HepG2 (cell line): Measurements from ENCODE around the gene TMEM220. TPM values are rescaled to one million over a fixed set of nuclear protein-coding genes. Genes with fewer than 3 reads are reported as not detected.
A peak's percentile ranks its signal among the peaks of the same experiment; 100 is the strongest.

ENCODE experiments used
- HNRNPH1 ChIP-seq: fragments of 200-400 bp; formaldehyde crosslinking; optimal IDR thresholded peaks from 2 replicates; pipeline ENCODE3; 2017; ENCODE audit warnings: mild to moderate bottlenecking, low read depth, low read length
- KDM6A ChIP-seq: IDR thresholded peaks from 2 replicates; pipeline ENCODE4 v1.6.1; 2016; ENCODE audit warnings: low read depth
- MBNL3 ChIP-seq: fragments of 250-450 bp; sonication (Bioruptor Pico); conservative IDR thresholded peaks from 2 replicates; pipeline ENCODE4 v1.8.0; 2022; ENCODE audit warnings: mild to moderate bottlenecking, inconsistent platforms
- MED1 ChIP-seq: sonication (generic); formaldehyde crosslinking; IDR thresholded peaks from 2 replicates; pipeline ENCODE4 v1.4.0; 2020; ENCODE audit warnings: missing genetic modification reagents
- NCOA2 ChIP-seq: sonication (generic); formaldehyde crosslinking; IDR thresholded peaks from 2 replicates; pipeline ENCODE4 v1.8.0; 2022; ENCODE audit warnings: inconsistent platforms
- NFIC ChIP-seq: IDR thresholded peaks from 2 replicates; pipeline ENCODE4 v1.6.1; 2012; ENCODE audit warnings: mild to moderate bottlenecking, low read length, inconsistent platforms
- RFXANK ChIP-seq: IDR thresholded peaks from 2 replicates; pipeline ENCODE4 v1.6.1; 2016
- ZNF230 ChIP-seq: sonication (generic); formaldehyde crosslinking; IDR thresholded peaks from 2 replicates; pipeline ENCODE4 v1.4.0; 2020; ENCODE audit warnings: mild to moderate bottlenecking, missing genetic modification reagents
- ZNF335 ChIP-seq: sonication (generic); formaldehyde crosslinking; IDR thresholded peaks from 2 replicates; pipeline ENCODE4 v1.4.0; 2020; ENCODE audit warnings: missing genetic modification reagents
- ZNF354B ChIP-seq: sonication (generic); formaldehyde crosslinking; IDR thresholded peaks from 2 replicates; pipeline ENCODE4 v1.8.0; 2022; ENCODE audit warnings: mild to moderate bottlenecking, missing genetic modification reagents
- ZNF563 ChIP-seq: sonication (generic); formaldehyde crosslinking; IDR thresholded peaks from 2 replicates; pipeline ENCODE4 v1.8.0; 2022; ENCODE audit warnings: mild to moderate bottlenecking, moderate library complexity, missing genetic modification reagents
- ZNF577 ChIP-seq: sonication (generic); formaldehyde crosslinking; IDR thresholded peaks from 2 replicates; pipeline ENCODE4 v1.4.0; 2020; ENCODE audit warnings: mild to moderate bottlenecking, low read depth, missing genetic modification reagents, borderline replicate concordance
- ZNF75D ChIP-seq: sonication (generic); formaldehyde crosslinking; IDR thresholded peaks from 2 replicates; pipeline ENCODE4 v1.8.1; 2023; ENCODE audit warnings: missing genetic modification reagents, mild to moderate bottlenecking, borderline replicate concordance
- ZNF850 ChIP-seq: sonication (generic); formaldehyde crosslinking; conservative IDR thresholded peaks from 2 replicates; pipeline ENCODE4 v1.9.0; 2021; ENCODE audit warnings: mild to moderate bottlenecking, missing genetic modification reagents
- ZSCAN12 ChIP-seq: sonication (generic); formaldehyde crosslinking; IDR thresholded peaks from 2 replicates; pipeline ENCODE4 v1.9.0; 2021; ENCODE audit warnings: mild to moderate bottlenecking, missing genetic modification reagents
- polyA plus RNA-seq, 8 experiments: library from polyadenylated mRNA; depleted of rRNA in 3 of 8; stranded (reverse) in 7 of 8; unstranded in 1 of 8; fragments of >200 nt; fragmentation: Illumina TruSeq in 4 of 8; extraction: Trizol in 4 of 8; gene quantifications; 2 replicates each; pipeline versions ENCODE4 v1.2.1 to v1.2.3, GENCODE V29; 2011 to 2016; ENCODE audit warnings: low read depth in 4 of 8, missing spikeins in 1 of 8, mixed read lengths in 1 of 8; ENCODE audit not compliant: insufficient read depth in 1 of 8
- total RNA-seq, 5 experiments: library from RNA; depleted of rRNA; stranded (reverse); fragments of >200 nt; fragmentation: Illumina TruSeq; extraction: Trizol; gene quantifications; 2 replicates each; pipeline ENCODE4 v1.2.3, GENCODE V29; 2016; ENCODE audit warnings: low read depth in 1 of 5
- TF ChIP-seq, protein P1 (sequence below): sonication (generic); formaldehyde crosslinking; IDR thresholded peaks from 2 replicates; pipeline ENCODE4 v1.4.0; 2020; ENCODE audit warnings: missing genetic modification reagents
- TF ChIP-seq, protein P2 (sequence below): sonication (generic); formaldehyde crosslinking; IDR thresholded peaks from 2 replicates; pipeline ENCODE4 v1.4.0; 2020; ENCODE audit warnings: missing genetic modification reagents, borderline replicate concordance
- TF ChIP-seq, protein P3 (sequence below): sonication (generic); formaldehyde crosslinking; IDR thresholded peaks from 2 replicates; pipeline ENCODE4 v1.5.1; 2020; ENCODE audit warnings: missing genetic modification reagents, mild to moderate bottlenecking, borderline replicate concordance
- TF ChIP-seq, protein P4 (sequence below): sonication (generic); formaldehyde crosslinking; IDR thresholded peaks from 2 replicates; pipeline ENCODE4 v1.9.0; 2022; ENCODE audit warnings: missing genetic modification reagents, mild to moderate bottlenecking, borderline replicate concordance
- TF ChIP-seq, protein P5 (sequence below): sonication (generic); formaldehyde crosslinking; conservative IDR thresholded peaks from 2 replicates; pipeline ENCODE4 v1.8.0; 2022; ENCODE audit warnings: low read depth, missing genetic modification reagents

Gene TMEM220
- total and polyA plus RNA-seq, 2 of the 13 experiments (the other 11 are each of a cell fraction or from before 2014, with no cell fraction given): 1.3 to 2.2 TPM

DNA sequence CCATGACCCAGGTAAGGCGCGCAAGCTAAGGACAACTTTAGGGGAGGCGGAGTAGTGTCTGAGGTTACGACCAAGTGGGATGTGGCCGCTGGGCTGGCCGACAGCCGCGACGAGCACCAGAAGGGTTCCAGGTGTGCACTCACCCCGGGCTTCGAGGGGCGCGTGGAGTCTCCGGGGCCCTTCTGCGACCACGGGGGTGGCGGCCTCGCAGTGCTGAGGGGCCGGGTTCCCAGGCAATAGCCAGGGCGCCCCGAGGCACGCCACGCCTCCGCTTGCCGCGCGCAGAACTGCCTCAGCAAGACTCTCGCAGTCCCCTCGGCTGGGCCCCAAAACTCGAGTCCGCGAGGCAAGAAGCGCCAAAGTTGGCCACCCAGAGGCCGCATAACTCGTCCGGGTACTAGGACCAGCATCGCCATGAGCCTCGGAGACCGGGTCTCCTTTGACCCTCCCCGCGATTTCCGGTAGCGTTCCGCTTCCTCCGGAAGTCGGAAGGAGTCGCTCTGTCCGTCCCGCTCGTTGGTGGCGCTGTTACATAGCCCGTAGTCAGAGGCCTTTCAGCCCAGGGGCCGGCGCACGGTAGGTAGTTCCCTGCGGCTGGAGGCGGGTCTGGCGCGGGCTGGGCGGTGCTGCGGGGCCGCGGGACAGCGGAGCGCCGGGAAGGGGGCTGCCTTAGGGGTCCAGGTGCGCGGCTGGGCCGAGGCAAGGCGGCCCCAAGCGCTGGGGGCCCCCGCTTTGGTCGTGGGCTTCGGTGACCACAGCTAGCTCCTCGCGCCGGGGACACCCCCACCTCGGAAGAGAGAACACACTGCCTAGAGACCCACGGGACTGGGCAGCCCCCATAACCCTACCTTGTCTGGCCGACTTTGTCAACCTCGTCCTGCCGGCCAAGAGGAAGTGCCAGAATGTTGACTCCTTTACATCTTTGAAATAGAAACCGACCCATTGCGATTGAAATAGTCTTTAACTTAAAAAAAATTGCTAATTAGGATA, 32.4 kb downstream of the TMEM220 start, which contains the start of the genes ADPRM and SCO1 (continued):
- TF ChIP-seq HNRNPH1 (no peak), ZNF75D (CRISPR knock-in tag) (no peak), ZNF850 (no peak), ZSCAN12 (CRISPR knock-in tag) (peak; percentile 35; the same call in 1 of the 2 replicates), ZNF230 (CRISPR knock-in tag) (peak; percentile 85), ZNF577 (no peak), NCOA2 (CRISPR knock-in tag) (no peak; the same call in 1 of the 2 replicates), ZNF335 (CRISPR knock-in tag) (no peak), ZNF563 (CRISPR knock-in tag) (peak; percentile 86), RFXANK (CRISPR knock-in tag) (no peak), ZNF354B (no peak), MBNL3 (CRISPR knock-in tag) (no peak), NFIC (no peak), KDM6A (CRISPR knock-in tag) (no peak), MED1 (CRISPR knock-in tag) (peak; percentile 74)
- TF ChIP-seq, protein P1, sequence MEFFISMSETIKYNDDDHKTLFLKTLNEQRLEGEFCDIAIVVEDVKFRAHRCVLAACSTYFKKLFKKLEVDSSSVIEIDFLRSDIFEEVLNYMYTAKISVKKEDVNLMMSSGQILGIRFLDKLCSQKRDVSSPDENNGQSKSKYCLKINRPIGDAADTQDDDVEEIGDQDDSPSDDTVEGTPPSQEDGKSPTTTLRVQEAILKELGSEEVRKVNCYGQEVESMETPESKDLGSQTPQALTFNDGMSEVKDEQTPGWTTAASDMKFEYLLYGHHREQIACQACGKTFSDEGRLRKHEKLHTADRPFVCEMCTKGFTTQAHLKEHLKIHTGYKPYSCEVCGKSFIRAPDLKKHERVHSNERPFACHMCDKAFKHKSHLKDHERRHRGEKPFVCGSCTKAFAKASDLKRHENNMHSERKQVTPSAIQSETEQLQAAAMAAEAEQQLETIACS: 0 out of 2 replicates have a peak, but pooled peaks have one; percentile 33
- TF ChIP-seq, protein P2, sequence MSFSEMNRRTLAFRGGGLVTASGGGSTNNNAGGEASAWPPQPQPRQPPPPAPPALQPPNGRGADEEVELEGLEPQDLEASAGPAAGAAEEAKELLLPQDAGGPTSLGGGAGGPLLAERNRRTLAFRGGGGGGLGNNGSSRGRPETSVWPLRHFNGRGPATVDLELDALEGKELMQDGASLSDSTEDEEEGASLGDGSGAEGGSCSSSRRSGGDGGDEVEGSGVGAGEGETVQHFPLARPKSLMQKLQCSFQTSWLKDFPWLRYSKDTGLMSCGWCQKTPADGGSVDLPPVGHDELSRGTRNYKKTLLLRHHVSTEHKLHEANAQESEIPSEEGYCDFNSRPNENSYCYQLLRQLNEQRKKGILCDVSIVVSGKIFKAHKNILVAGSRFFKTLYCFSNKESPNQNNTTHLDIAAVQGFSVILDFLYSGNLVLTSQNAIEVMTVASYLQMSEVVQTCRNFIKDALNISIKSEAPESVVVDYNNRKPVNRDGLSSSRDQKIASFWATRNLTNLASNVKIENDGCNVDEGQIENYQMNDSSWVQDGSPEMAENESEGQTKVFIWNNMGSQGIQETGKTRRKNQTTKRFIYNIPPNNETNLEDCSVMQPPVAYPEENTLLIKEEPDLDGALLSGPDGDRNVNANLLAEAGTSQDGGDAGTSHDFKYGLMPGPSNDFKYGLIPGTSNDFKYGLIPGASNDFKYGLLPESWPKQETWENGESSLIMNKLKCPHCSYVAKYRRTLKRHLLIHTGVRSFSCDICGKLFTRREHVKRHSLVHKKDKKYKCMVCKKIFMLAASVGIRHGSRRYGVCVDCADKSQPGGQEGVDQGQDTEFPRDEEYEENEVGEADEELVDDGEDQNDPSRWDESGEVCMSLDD: no peak; the same call in none of the 2 replicates
- TF ChIP-seq, protein P3, sequence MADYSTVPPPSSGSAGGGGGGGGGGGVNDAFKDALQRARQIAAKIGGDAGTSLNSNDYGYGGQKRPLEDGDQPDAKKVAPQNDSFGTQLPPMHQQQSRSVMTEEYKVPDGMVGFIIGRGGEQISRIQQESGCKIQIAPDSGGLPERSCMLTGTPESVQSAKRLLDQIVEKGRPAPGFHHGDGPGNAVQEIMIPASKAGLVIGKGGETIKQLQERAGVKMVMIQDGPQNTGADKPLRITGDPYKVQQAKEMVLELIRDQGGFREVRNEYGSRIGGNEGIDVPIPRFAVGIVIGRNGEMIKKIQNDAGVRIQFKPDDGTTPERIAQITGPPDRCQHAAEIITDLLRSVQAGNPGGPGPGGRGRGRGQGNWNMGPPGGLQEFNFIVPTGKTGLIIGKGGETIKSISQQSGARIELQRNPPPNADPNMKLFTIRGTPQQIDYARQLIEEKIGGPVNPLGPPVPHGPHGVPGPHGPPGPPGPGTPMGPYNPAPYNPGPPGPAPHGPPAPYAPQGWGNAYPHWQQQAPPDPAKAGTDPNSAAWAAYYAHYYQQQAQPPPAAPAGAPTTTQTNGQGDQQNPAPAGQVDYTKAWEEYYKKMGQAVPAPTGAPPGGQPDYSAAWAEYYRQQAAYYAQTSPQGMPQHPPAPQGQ: 0 out of 2 replicates have a peak, but pooled peaks have one; percentile 26
- TF ChIP-seq, protein P4, sequence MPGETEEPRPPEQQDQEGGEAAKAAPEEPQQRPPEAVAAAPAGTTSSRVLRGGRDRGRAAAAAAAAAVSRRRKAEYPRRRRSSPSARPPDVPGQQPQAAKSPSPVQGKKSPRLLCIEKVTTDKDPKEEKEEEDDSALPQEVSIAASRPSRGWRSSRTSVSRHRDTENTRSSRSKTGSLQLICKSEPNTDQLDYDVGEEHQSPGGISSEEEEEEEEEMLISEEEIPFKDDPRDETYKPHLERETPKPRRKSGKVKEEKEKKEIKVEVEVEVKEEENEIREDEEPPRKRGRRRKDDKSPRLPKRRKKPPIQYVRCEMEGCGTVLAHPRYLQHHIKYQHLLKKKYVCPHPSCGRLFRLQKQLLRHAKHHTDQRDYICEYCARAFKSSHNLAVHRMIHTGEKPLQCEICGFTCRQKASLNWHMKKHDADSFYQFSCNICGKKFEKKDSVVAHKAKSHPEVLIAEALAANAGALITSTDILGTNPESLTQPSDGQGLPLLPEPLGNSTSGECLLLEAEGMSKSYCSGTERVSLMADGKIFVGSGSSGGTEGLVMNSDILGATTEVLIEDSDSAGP: peak; percentile 89; the same call in 1 of the 2 replicates
- TF ChIP-seq, protein P5, sequence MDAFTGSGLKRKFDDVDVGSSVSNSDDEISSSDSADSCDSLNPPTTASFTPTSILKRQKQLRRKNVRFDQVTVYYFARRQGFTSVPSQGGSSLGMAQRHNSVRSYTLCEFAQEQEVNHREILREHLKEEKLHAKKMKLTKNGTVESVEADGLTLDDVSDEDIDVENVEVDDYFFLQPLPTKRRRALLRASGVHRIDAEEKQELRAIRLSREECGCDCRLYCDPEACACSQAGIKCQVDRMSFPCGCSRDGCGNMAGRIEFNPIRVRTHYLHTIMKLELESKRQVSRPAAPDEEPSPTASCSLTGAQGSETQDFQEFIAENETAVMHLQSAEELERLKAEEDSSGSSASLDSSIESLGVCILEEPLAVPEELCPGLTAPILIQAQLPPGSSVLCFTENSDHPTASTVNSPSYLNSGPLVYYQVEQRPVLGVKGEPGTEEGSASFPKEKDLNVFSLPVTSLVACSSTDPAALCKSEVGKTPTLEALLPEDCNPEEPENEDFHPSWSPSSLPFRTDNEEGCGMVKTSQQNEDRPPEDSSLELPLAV (CRISPR knock-in tag): no peak
